ENCODE results near the gene C16orf96.

DNA sequence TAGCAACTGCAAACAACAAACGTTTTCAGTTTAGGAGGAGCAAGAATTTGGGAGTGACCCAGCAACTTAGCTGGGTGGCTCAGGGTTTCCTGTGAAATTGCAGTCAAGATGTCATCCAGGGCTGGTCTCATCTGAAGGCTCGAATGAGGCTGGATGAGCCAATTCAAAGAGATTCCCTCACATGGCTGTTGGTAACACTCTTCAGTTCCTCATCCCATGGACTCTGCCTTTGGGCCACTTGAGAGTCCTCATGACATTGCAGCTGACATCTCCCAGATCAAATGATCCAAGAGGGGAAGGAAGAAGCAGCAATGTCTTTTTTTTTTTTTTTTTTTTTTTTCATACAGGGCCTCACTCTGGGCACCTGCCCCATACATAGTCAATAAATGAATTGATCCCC is 32.2 kb downstream of the C16orf96 start:
- TF ChIP-seq, protein P1, sequence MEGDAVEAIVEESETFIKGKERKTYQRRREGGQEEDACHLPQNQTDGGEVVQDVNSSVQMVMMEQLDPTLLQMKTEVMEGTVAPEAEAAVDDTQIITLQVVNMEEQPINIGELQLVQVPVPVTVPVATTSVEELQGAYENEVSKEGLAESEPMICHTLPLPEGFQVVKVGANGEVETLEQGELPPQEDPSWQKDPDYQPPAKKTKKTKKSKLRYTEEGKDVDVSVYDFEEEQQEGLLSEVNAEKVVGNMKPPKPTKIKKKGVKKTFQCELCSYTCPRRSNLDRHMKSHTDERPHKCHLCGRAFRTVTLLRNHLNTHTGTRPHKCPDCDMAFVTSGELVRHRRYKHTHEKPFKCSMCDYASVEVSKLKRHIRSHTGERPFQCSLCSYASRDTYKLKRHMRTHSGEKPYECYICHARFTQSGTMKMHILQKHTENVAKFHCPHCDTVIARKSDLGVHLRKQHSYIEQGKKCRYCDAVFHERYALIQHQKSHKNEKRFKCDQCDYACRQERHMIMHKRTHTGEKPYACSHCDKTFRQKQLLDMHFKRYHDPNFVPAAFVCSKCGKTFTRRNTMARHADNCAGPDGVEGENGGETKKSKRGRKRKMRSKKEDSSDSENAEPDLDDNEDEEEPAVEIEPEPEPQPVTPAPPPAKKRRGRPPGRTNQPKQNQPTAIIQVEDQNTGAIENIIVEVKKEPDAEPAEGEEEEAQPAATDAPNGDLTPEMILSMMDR (IDR thresholded peaks at IDR 0.05 in 8 of 11, conservative IDR thresholded peaks at IDR 0.05 in 3 of 11) = no peak
- no peak for TF ChIP-seq POLR2A (IDR thresholded peaks at IDR 0.05)

All from spleen (tissue), 7 donors.